ENCODE data around the gene TUBE1.
A peak's percentile ranks its signal among the peaks of the same experiment; 100 is the strongest.
"Not testable (repeated sequence)": the region's sequence is repeated elsewhere in the genome, so short reads cannot be mapped to it uniquely, and the experiment has no call there.

The TUBE1 gene

DNA sequence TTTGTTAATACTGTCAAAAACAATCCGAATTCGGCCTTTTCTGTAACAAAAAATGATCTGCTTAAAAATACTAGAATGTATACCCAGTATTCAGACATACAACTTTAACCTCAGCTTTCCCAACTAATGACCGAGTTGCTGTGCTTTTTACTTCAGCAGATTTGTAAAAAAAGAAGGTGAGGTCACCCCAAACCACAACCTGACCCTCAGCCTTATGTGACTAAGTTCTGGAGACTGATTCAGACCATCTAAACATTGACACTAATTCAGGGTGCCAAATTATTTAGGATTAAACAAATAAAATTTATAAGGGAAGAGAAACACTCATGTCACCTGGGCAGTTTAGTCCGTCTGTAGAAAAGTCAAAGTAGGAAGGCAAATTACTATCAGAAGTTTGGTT lies 25.7 kb downstream of the TUBE1 start:
- DNase-seq, result no peak

DNA sequence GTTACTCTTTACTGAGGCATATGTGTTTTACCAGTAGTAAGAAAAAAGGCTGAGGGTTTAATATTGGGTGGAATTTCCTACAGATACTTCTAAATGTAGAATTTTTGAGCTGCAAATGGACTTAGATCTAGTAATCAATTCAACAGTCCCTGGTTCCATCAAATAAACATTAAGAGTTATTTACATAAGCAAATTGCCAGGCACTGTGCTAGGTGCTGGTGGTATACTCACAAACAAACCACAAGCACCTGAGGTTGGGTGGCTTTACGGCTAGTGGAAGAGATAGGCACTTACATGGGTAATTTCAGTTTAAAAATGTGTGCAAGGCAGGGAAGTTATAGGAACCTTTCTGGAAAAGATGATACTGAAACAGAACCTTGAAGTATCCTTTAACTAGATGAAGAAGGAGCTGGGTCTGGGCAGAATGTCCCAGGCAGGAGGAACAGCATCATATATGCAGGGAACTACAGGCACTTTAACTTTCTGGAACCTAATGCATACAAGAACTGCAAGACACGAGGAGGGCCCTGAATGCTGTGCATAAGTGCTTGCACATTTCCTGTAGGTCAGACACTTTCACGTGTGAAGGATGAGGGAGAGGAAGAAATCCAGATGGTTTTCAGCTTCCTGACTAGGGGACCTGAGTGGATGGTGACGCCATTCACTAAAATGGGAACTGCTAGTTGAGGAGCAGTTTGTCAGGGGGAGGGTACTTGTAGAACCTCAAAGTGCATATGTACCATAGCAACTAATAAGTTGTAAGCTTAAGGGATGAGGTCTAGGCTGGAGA lies 28.8 kb downstream of the TUBE1 start:
- no peak for DNase-seq

DNA sequence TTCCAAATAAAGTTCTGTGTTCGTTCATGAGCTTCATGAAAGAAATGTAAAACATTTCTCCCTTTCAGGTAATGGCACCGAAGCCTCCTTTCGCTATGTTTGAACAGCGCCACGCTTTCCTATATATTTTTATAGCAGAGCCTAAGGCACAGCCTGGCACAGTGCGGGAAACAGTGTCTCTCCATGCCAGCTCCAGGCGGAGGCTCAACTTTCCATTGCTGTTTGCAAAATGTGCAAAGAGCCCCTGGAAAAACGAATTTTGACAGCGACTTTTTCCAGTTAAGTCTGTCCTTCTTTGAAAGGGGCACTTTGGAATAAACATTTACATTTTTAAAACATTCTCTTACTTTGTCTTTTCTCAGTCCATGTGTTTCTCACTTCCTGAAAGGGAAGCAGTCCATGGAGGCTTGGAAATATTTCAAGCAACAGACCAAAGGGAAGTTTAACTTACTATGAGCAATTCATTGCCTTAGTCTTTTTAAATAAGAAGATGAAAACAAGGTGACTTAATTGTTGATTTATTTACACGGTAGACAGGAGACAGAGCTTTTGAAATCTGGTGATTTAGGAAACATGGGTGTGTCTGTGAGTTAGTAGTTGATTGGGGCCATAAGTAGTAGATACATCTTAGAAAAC lies 32.6 kb downstream of the TUBE1 start:
- DNase-seq, result no peak

DNA sequence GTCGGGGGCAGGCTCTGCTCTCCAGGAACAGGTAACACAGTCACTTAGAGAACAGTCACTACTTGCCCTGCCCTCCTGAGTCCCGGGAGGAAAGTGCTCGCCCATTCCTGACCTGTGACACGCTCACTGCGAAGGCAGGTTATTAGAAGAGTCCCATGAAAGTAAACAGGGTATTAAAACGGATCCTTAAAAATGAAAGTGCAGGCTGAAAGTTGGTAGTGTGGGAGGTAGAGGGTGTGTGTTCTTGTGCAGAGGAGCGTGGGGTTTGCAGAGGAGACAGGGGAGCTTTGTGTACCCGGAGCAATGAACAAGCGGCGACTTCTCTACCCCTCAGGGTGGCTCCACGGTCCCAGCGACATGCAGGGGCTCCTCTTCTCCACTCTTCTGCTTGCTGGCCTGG lies 33.3 kb downstream of the TUBE1 start, which contains the start of gene CCN6:
CCN6 (plus strand) TSS at position 104 of the 400 bp plus-strand sequence; CDS start at position 358, 254 bp downstream.
- no peak for DNase-seq

- DNase-seq, result not testable (repeated sequence)
These were observed 36.0 kb downstream of the TUBE1 start for GRCh38 chr6:112051251-112051740.

DNA sequence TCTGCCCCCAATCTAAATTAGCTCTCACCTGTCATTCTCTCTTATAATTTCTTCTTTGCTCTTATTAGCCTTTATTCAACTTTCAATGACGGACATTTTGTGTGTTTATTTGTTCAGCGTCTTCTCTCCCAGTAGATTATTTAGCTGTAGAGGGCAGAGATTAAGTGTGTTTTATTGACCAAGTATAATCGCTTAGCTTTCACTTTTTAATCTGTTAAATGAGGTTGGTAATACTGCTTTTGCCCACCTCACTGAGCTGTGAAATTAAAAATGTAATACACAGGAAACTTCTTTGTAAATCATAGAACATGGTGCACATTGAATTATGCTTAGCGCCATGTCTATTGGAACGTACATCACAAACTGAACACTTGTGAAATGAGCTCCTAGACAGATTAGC lies 36.9 kb downstream of the TUBE1 start:
- DNase-seq, result no peak

GRCh38 chr6:112049996-112050395 lies 37.3 kb downstream of the TUBE1 start:
- DNase-seq, result no peak

DNA sequence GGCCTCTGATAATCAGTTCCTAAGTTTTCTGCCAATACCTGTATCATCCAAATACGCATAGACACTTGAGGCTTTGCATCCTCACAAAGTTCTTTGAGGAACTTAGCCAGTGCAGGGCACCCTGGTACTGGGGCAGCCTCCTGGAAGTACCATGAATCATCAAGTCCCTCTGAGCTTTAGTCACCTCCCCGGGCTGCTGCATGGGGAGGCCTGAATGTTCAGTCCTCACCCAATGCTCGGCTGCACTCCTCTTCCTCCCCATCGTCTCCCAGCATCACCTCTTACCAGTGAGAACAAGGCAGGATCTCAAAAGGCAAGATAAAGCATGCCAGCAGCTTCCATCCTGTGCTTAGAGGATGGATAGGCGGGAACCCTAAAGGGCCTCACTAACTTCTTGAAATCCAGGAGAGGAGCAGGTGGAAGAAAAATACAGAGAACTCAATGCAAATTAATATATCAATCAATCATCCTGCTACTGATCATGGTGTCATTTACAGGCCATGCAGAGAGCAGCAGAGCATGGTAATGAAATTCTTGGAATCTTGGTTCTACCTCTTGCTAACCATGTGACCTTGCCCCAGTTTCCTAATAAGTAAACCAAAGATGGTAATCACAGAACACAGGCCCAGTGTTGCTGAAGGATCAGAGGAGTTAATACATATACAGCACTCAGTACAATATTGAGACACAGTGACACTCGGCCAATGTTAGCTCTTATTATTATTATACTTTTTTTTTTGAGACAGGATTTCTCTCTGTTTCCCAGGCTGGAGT lies 38.1 kb downstream of the TUBE1 start:
- DNase-seq, result no peak

DNA sequence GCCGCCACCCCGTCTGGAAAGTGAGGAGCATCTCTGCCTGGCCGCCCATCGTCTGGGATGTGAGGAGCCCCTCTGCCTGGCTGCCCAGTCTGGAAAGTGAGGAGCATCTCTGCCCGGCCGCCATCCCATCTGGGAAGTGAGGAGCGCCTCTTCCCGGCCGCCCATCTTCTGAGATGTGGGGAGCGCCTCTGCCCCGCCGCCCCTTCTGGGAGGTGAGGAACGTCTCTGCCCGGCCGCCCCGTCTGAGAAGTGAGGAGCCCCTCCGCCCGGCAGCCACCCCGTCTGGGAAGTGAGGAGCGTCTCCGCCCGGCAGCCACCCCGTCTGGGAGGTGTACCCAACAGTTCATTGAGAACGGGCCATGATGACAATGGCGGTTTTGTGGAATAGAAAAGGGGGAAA lies 39.8 kb downstream of the TUBE1 start:
- DNase-seq, result not testable (repeated sequence)

DNA sequence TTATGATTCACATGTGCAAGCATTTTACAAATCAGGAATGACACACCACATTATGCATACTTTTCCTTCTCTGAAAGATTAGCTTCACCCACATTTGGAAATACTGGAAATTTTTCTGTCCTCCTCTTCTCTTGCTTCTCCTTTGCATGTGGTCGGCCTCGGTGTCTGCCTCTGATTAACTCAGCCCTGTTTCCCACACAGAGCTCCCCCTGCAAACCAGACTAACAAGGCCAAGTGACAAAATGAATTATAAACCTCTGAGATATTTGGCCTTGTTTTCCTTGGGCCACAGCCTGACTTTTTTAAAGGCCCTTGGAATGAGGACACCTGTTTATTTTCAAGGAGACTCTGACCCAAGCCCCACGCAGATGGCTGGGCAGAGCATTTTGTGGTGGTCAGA lies 42.4 kb downstream of the TUBE1 start:
- DNase-seq, result no peak

- DNase-seq, result no peak
These were observed 43.1 kb downstream of the TUBE1 start for GRCh38 chr6:112044196-112044595.

- peak; percentile 94 for DNase-seq
These were observed 44.0 kb downstream of the TUBE1 start for GRCh38 chr6:112043032-112044007.

- no peak for DNase-seq
These were observed 45.7 kb downstream of the TUBE1 start for GRCh38 chr6:112041535-112041934.

DNA sequence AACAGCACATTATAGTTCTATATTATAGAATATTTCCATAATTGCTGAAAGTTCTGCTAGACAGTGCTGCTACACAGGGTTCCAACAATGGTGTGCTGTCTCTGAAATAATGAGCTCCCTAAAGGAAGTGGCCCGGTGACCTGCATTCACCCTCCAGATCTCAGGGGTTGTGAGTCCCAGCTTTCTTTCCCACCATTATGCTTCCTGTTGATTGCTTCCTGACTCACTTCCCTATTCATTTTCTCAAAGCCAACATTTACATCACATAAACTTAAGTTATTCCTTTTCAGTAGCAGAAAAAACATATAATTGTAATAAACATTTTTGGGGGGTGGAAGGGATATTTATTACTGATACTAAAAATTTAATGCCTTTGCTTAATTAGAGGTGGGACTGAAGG lies 46.3 kb downstream of the TUBE1 start:
- DNase-seq, result no peak

DNA sequence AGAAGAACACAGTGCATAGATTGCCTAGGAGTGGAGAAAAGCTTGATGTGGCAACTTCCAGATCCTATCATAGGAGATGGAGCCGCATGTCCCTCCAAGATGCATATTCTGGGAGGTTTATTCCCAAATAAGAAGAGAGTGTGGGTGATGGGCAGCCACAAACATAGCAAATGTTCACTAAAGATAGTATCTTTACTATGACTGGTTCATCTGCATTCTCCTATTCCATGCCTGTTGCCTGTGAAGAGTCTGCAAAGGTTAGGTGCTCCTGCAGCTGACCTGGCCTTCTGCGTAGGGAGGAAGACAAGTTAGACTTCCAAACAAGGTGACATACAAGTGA lies 47.9 kb downstream of the TUBE1 start:
- no peak for DNase-seq

- no peak for DNase-seq
These were observed 48.4 kb downstream of the TUBE1 start for GRCh38 chr6:112038756-112039430.

- DNase-seq, result no peak
These were observed 49.0 kb downstream of the TUBE1 start for GRCh38 chr6:112038268-112038667.

GRCh38 chr6:112037783-112038216 lies 49.5 kb downstream of the TUBE1 start:
- no peak for DNase-seq

DNA sequence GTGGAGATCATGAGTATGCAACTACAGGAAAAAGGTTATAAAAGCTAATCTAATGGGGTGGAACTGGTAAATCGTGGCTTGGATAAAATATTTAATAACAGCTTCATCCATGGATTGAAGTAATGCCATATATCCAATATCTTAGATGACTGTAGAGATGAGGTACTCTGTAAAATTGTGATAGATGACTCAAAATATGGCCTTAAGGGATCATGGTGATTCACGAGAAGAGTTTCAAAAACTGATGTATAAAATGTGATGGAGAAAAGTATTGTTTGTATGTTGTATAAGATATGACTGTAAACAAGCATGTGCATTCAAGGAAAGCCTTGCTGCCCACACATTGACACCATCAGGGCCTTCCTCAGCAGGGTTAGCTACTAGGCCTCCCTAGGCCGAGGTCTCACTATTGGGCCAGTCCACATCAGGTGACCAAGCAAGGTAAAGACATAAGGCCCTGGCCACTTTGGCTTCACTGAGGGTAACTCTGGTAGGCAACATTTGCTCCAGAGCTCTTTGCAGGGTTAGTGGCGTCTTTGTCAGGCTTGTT lies 51.1 kb downstream of the TUBE1 start:
- no peak for DNase-seq

GRCh38 chr6:112034616-112034995 lies 52.7 kb downstream of the TUBE1 start:
- DNase-seq, result no peak
